WTC11 (cell line): ENCODE results near the gene CARD14. TPM values are rescaled to one million over a fixed set of nuclear protein-coding genes. Genes with fewer than 3 reads are reported as not detected.
A peak's percentile ranks its signal among the peaks of the same experiment; 100 is the strongest.

Experiments
- ATAC-seq: fragments of 200-7000 bp; cut with Tn5 transposase; 2 replicates; pipeline ENCODE4 v1.10.0; 2021; ENCODE audit warnings: mild to moderate bottlenecking, moderate library complexity
- CTCF ChIA-PET: fragments of 300-600 bp; sonication (Branson Sonifier 250); formaldehyde crosslinking; loops from one replicate; lab custom pipeline; 2021; ENCODE audit warnings: antibody characterized with exemption; lab: Charles Lee
- POLR2A ChIA-PET: fragments of 350-600 bp; sonication (Branson Sonifier 250); formaldehyde crosslinking; loops from one replicate; lab custom pipeline; 2021; ENCODE audit warnings: antibody characterized with exemption; lab: Charles Lee
- DNase-seq: peaks from one replicate; pipeline ENCODE4 v3.0.0; 2021; ENCODE audit warnings: low spot score
- H3K27ac Mint-ChIP-seq: 2 replicates; pipeline ENCODE4 v1.8.0; 2021; ENCODE audit warnings: mixed read lengths
- H3K27me3 Mint-ChIP-seq: 2 replicates; pipeline ENCODE4 v1.8.0; 2021; ENCODE audit warnings: low read depth, mild to moderate bottlenecking, moderate library complexity, mixed read lengths
- H3K36me3 Mint-ChIP-seq: 2 replicates; pipeline ENCODE4 v1.8.0; 2021; ENCODE audit warnings: mixed read lengths
- H3K4me1 Mint-ChIP-seq: 2 replicates; pipeline ENCODE4 v1.8.0; 2022; ENCODE audit warnings: mixed read lengths
- H3K4me3 Mint-ChIP-seq: 2 replicates; pipeline ENCODE4 v1.8.0; 2021; ENCODE audit warnings: mild to moderate bottlenecking, moderate library complexity, mixed read lengths
- H3K9me3 Mint-ChIP-seq: 2 replicates; pipeline ENCODE4 v1.8.0; 2021; ENCODE audit warnings: mixed read lengths
- CBFB ChIP-seq: sonication (generic); formaldehyde crosslinking; IDR thresholded peaks from 2 replicates; pipeline ENCODE4 v1.8.1; 2022; ENCODE audit warnings: mild to moderate bottlenecking, low read depth, missing genetic modification reagents
- ESRRA ChIP-seq: sonication (generic); formaldehyde crosslinking; IDR thresholded peaks from 2 replicates; pipeline ENCODE4 v1.8.1; 2022; ENCODE audit warnings: mild to moderate bottlenecking, missing genetic modification reagents, borderline replicate concordance
- ETV6 ChIP-seq: sonication (generic); formaldehyde crosslinking; IDR thresholded peaks from 2 replicates; pipeline ENCODE4 v1.8.1; 2022; ENCODE audit warnings: mild to moderate bottlenecking, missing genetic modification reagents
- GRHL2 ChIP-seq: fragments of 250-450 bp; sonication (Bioruptor Pico); IDR thresholded peaks from 2 replicates; pipeline ENCODE4 v1.8.0; 2022; ENCODE audit warnings: mild to moderate bottlenecking, moderate library complexity; ENCODE audit not compliant: insufficient replicate concordance, severe bottlenecking
- HMGA2 ChIP-seq: fragments of 250-450 bp; sonication (Bioruptor Pico); IDR thresholded peaks from 2 replicates; pipeline ENCODE4 v1.4.0; 2021; ENCODE audit warnings: mild to moderate bottlenecking, moderate library complexity
- JUN ChIP-seq: sonication (generic); formaldehyde crosslinking; IDR thresholded peaks from 2 replicates; pipeline ENCODE4 v1.8.0; 2023; ENCODE audit warnings: mild to moderate bottlenecking, missing genetic modification reagents
- MYBL2 ChIP-seq: sonication (generic); formaldehyde crosslinking; IDR thresholded peaks from 2 replicates; pipeline ENCODE4 v1.8.1; 2023; ENCODE audit warnings: mild to moderate bottlenecking, moderate library complexity, missing genetic modification reagents
- NFATC4 ChIP-seq: fragments of 250-450 bp; sonication (Bioruptor Pico); IDR thresholded peaks from 2 replicates; pipeline ENCODE4 v1.9.0; 2021; ENCODE audit warnings: mild to moderate bottlenecking
- NFE2L1 ChIP-seq: sonication (generic); formaldehyde crosslinking; IDR thresholded peaks from 2 replicates; pipeline ENCODE4 v1.8.1; 2023; ENCODE audit warnings: missing genetic modification reagents
- NR2C2 ChIP-seq: sonication (generic); formaldehyde crosslinking; IDR thresholded peaks from 2 replicates; pipeline ENCODE4 v1.8.0; 2022; ENCODE audit warnings: mild to moderate bottlenecking, missing genetic modification reagents
- SMAD3 ChIP-seq: sonication (generic); formaldehyde crosslinking; IDR thresholded peaks from 2 replicates; pipeline ENCODE4 v1.8.0; 2022; ENCODE audit warnings: missing genetic modification reagents, mild to moderate bottlenecking, borderline replicate concordance
- SP1 ChIP-seq: sonication (generic); formaldehyde crosslinking; conservative IDR thresholded peaks from 2 replicates; pipeline ENCODE4 v1.8.1; 2022; ENCODE audit warnings: missing genetic modification reagents
- ZNF138 ChIP-seq: sonication (generic); formaldehyde crosslinking; conservative IDR thresholded peaks from 2 replicates; pipeline ENCODE4 v1.8.1; 2022; ENCODE audit warnings: mild to moderate bottlenecking, moderate library complexity, missing genetic modification reagents
- ZNF232 ChIP-seq: sonication (generic); formaldehyde crosslinking; IDR thresholded peaks from 2 replicates; pipeline ENCODE4 v1.8.0; 2022; ENCODE audit warnings: mild to moderate bottlenecking, missing genetic modification reagents
- ZNF671 ChIP-seq: fragments of 250-450 bp; sonication (Bioruptor Pico); IDR thresholded peaks from 2 replicates; pipeline ENCODE4 v1.8.0; 2021; ENCODE audit warnings: mild to moderate bottlenecking
- total RNA-seq: library from RNA; stranded (reverse); gene quantifications from 3 replicates; pipeline ENCODE4 v1.2.3, GENCODE V29; 2021
- TF ChIP-seq, protein P1 (sequence below): sonication (generic); formaldehyde crosslinking; IDR thresholded peaks from 2 replicates; pipeline ENCODE4 v1.8.1; 2022; ENCODE audit warnings: missing genetic modification reagents, borderline replicate concordance
- TF ChIP-seq, protein P2 (sequence below): fragments of 250-450 bp; sonication (Bioruptor Pico); IDR thresholded peaks from 2 replicates; pipeline ENCODE4 v1.8.0; 2021; ENCODE audit warnings: mild to moderate bottlenecking
- TF ChIP-seq, protein P3 (sequence below): sonication (generic); formaldehyde crosslinking; IDR thresholded peaks from 2 replicates; pipeline ENCODE4 v1.8.1; 2023; ENCODE audit warnings: mild to moderate bottlenecking, moderate library complexity, missing genetic modification reagents
- TF ChIP-seq, protein P4 (sequence below): sonication (generic); formaldehyde crosslinking; IDR thresholded peaks from 2 replicates; pipeline ENCODE4 v1.8.1; 2022; ENCODE audit warnings: mild to moderate bottlenecking, moderate library complexity, missing genetic modification reagents
- TF ChIP-seq, protein P5 (sequence below): sonication (generic); formaldehyde crosslinking; IDR thresholded peaks from 2 replicates; pipeline ENCODE4 v1.8.1; 2023; ENCODE audit warnings: mild to moderate bottlenecking, missing genetic modification reagents, moderate library complexity
- TF ChIP-seq, protein P6 (sequence below): sonication (generic); formaldehyde crosslinking; IDR thresholded peaks from 2 replicates; pipeline ENCODE4 v1.8.1; 2022; ENCODE audit warnings: mild to moderate bottlenecking, missing genetic modification reagents, moderate library complexity, borderline replicate concordance
- TF ChIP-seq, protein P7 (sequence below): sonication (generic); formaldehyde crosslinking; IDR thresholded peaks from 2 replicates; pipeline ENCODE4 v1.8.1; 2022; ENCODE audit warnings: low read depth, mild to moderate bottlenecking, moderate library complexity, missing genetic modification reagents, borderline replicate concordance
- TF ChIP-seq, protein P8 (sequence below): sonication (generic); formaldehyde crosslinking; IDR thresholded peaks from 2 replicates; pipeline ENCODE4 v1.8.0; 2022; ENCODE audit warnings: mild to moderate bottlenecking, missing genetic modification reagents

CARD14 gene
- total RNA-seq, 1 experiment from 2014 or later: 0.83 TPM

DNA sequence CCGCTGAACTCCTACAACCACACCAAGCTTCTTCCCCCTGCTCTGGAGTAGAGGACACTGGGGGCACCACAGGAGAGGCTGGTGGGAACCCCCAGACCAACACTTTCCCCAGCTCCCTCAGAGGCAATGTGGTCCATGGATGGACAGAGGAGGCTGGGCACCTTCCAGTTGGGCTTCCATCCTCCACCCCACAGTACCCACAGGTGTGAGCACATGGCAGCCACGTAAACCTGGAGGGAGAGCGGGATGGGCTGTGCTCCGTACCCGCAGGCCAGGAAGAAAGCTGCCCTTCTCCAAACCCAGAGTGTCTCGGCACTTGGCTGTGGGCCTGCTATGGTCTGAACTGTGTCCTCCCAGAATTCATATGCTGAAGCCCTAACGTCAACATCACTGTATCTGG is 48.6 kb downstream of the CARD14 start:
- POLR2A ChIA-PET: no interaction called here

DNA sequence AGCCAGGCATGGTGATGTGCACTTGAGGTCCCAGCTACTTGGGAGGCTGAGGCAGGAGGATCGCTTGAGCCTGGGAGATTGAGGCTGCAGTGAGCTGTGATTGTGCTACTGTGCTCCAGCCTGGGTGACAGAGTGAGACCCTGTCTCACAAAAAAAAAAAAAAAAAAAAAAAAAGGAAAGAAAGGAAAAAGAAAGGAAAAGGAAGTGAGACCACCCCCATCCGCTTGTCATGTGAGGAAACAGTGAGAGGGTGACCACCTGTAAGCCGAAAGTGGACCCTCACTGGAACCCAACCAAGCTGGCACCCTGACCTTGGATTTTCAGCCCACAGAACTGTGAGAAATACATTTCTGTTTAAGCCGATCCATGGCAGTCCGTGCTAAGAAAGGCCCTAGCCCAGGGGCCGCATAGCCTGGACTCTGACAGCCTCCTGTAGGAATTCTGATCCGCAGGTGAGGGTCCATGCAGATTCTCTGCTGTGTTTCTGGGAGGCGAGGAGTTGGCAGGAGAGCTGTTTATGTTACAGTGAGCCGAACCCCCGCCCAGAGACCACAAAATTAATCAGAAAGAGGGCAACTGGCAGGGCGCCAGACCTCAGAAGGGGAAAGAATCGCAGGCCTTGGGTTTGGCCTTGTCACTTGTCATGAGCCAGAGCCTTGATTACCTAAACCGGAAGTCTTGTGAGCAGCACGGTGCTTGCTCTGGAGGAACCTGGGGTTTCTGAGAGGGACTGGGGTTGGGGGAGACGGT is 49.4 kb downstream of the CARD14 start:
- Mint-ChIP-seq H3K27ac (peak overlapping the region; percentile 63; the same call in 1 of the 2 replicates), H3K9me3 (no peaks in the 10 kb centered on the region), H3K4me1 (peaks cover 10% of the 10 kb centered on the region), H3K27me3 (no peaks in the 10 kb centered on the region), H3K4me3 (peak overlapping the region; percentile 91), H3K36me3 (peaks cover 7% of the 10 kb centered on the region)
- CTCF ChIA-PET: interaction anchor here (0.9 to 1.5 kb wide), 3 partner anchors 37 to 118 kb away, joined by 3 to 8 read pairs (median 3); partner anchors contain the start of gene GAA
- DNase-seq (no peak), ATAC-seq (peak; percentile 36)
- POLR2A ChIA-PET: interaction anchor here (0.8 kb wide), 1 partner anchor 68 kb away, joined by 5 read pairs; no protein-coding TSS in a partner anchor
- TF ChIP-seq, protein P1, sequence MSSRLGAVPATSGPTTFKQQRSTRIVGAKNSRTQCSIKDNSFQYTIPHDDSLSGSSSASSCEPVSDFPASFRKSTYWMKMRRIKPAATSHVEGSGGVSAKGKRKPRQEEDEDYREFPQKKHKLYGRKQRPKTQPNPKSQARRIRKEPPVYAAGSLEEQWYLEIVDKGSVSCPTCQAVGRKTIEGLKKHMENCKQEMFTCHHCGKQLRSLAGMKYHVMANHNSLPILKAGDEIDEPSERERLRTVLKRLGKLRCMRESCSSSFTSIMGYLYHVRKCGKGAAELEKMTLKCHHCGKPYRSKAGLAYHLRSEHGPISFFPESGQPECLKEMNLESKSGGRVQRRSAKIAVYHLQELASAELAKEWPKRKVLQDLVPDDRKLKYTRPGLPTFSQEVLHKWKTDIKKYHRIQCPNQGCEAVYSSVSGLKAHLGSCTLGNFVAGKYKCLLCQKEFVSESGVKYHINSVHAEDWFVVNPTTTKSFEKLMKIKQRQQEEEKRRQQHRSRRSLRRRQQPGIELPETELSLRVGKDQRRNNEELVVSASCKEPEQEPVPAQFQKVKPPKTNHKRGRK (CRISPR knock-in tag): no peak
- TF ChIP-seq, protein P2, sequence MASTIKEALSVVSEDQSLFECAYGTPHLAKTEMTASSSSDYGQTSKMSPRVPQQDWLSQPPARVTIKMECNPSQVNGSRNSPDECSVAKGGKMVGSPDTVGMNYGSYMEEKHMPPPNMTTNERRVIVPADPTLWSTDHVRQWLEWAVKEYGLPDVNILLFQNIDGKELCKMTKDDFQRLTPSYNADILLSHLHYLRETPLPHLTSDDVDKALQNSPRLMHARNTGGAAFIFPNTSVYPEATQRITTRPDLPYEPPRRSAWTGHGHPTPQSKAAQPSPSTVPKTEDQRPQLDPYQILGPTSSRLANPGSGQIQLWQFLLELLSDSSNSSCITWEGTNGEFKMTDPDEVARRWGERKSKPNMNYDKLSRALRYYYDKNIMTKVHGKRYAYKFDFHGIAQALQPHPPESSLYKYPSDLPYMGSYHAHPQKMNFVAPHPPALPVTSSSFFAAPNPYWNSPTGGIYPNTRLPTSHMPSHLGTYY (CRISPR knock-in tag): no peak
- TF ChIP-seq NFE2L1: no peak
- no peak for TF ChIP-seq MYBL2 (CRISPR knock-in tag)
- no peak for TF ChIP-seq SP1
- no peak for TF ChIP-seq NR2C2 (CRISPR knock-in tag)
- TF ChIP-seq CBFB (CRISPR knock-in tag): no peak
- TF ChIP-seq GRHL2 (CRISPR knock-in tag): no peak
- no peak for TF ChIP-seq ZNF232 (CRISPR knock-in tag)
- TF ChIP-seq, protein P3, sequence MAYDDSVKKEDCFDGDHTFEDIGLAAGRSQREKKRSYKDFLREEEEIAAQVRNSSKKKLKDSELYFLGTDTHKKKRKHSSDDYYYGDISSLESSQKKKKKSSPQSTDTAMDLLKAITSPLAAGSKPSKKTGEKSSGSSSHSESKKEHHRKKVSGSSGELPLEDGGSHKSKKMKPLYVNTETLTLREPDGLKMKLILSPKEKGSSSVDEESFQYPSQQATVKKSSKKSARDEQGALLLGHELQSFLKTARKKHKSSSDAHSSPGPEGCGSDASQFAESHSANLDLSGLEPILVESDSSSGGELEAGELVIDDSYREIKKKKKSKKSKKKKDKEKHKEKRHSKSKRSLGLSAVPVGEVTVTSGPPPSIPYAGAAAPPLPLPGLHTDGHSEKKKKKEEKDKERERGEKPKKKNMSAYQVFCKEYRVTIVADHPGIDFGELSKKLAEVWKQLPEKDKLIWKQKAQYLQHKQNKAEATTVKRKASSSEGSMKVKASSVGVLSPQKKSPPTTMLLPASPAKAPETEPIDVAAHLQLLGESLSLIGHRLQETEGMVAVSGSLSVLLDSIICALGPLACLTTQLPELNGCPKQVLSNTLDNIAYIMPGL (CRISPR knock-in tag): no peak
- no peak for TF ChIP-seq HMGA2 (CRISPR knock-in tag)

More for the DNA sequence above, 48.6 kb downstream of the CARD14 start:
- H3K27ac Mint-ChIP-seq: no peak overlapping the region
- ATAC-seq: no peak
- no peaks in the 10 kb centered on the region for H3K9me3 Mint-ChIP-seq
- peaks cover 7% of the 10 kb centered on the region for H3K36me3 Mint-ChIP-seq
- TF ChIP-seq ETV6 (CRISPR knock-in tag) (no peak), ZNF671 (CRISPR knock-in tag) (no peak), MYBL2 (CRISPR knock-in tag) (no peak), SMAD3 (CRISPR knock-in tag) (no peak), ZNF138 (CRISPR knock-in tag) (no peak), JUN (no peak), ESRRA (CRISPR knock-in tag) (no peak), NR2C2 (CRISPR knock-in tag) (no peak), NFATC4 (CRISPR knock-in tag) (no peak)
- TF ChIP-seq, protein P4, sequence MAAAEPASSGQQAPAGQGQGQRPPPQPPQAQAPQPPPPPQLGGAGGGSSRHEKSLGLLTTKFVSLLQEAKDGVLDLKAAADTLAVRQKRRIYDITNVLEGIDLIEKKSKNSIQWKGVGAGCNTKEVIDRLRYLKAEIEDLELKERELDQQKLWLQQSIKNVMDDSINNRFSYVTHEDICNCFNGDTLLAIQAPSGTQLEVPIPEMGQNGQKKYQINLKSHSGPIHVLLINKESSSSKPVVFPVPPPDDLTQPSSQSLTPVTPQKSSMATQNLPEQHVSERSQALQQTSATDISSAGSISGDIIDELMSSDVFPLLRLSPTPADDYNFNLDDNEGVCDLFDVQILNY: no peak
- TF ChIP-seq, protein P5, sequence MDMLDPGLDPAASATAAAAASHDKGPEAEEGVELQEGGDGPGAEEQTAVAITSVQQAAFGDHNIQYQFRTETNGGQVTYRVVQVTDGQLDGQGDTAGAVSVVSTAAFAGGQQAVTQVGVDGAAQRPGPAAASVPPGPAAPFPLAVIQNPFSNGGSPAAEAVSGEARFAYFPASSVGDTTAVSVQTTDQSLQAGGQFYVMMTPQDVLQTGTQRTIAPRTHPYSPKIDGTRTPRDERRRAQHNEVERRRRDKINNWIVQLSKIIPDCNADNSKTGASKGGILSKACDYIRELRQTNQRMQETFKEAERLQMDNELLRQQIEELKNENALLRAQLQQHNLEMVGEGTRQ: no peak
- TF ChIP-seq, protein P6, sequence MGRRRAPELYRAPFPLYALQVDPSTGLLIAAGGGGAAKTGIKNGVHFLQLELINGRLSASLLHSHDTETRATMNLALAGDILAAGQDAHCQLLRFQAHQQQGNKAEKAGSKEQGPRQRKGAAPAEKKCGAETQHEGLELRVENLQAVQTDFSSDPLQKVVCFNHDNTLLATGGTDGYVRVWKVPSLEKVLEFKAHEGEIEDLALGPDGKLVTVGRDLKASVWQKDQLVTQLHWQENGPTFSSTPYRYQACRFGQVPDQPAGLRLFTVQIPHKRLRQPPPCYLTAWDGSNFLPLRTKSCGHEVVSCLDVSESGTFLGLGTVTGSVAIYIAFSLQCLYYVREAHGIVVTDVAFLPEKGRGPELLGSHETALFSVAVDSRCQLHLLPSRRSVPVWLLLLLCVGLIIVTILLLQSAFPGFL (CRISPR knock-in tag): no peak
- TF ChIP-seq, protein P7, sequence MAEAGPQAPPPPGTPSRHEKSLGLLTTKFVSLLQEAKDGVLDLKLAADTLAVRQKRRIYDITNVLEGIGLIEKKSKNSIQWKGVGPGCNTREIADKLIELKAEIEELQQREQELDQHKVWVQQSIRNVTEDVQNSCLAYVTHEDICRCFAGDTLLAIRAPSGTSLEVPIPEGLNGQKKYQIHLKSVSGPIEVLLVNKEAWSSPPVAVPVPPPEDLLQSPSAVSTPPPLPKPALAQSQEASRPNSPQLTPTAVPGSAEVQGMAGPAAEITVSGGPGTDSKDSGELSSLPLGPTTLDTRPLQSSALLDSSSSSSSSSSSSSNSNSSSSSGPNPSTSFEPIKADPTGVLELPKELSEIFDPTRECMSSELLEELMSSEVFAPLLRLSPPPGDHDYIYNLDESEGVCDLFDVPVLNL (CRISPR knock-in tag): no peak
- TF ChIP-seq, protein P3 (CRISPR knock-in tag): no peak
- TF ChIP-seq, protein P8, sequence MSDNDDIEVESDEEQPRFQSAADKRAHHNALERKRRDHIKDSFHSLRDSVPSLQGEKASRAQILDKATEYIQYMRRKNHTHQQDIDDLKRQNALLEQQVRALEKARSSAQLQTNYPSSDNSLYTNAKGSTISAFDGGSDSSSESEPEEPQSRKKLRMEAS (CRISPR knock-in tag): no peak
- TF ChIP-seq, all 79 proteins: peak for 0
- Mint-ChIP-seq H3K4me3 (peak overlapping the region; percentile 91), H3K27me3 (no peaks in the 10 kb centered on the region), H3K4me1 (peaks cover 5% of the 10 kb centered on the region)
- DNase-seq: no peak
- CTCF ChIA-PET: no interaction called here
